HL-60 (cell line): Measurements from ENCODE around the gene RNF220.

Experiments
- GABPA ChIP-seq: IDR thresholded peaks from 2 replicates; pipeline ENCODE4 v1.6.1; 2012; ENCODE audit warnings: low read depth
- SPI1 ChIP-seq: IDR thresholded peaks from 2 replicates; pipeline ENCODE4 v1.6.1; 2012; ENCODE audit warnings: low read depth, mild to moderate bottlenecking, borderline replicate concordance
- TF ChIP-seq, protein P1 (sequence below): IDR thresholded peaks from one replicate; pipeline ENCODE4 v1.5.1; 2011; ENCODE audit warnings: low read length, control low read depth, inconsistent platforms; ENCODE audit not compliant: insufficient read depth
- TF ChIP-seq, protein P2 (sequence below): IDR thresholded peaks from 2 replicates; pipeline ENCODE4 v1.6.1; 2012; ENCODE audit warnings: low read depth; ENCODE audit not compliant: insufficient replicate concordance

DNA sequence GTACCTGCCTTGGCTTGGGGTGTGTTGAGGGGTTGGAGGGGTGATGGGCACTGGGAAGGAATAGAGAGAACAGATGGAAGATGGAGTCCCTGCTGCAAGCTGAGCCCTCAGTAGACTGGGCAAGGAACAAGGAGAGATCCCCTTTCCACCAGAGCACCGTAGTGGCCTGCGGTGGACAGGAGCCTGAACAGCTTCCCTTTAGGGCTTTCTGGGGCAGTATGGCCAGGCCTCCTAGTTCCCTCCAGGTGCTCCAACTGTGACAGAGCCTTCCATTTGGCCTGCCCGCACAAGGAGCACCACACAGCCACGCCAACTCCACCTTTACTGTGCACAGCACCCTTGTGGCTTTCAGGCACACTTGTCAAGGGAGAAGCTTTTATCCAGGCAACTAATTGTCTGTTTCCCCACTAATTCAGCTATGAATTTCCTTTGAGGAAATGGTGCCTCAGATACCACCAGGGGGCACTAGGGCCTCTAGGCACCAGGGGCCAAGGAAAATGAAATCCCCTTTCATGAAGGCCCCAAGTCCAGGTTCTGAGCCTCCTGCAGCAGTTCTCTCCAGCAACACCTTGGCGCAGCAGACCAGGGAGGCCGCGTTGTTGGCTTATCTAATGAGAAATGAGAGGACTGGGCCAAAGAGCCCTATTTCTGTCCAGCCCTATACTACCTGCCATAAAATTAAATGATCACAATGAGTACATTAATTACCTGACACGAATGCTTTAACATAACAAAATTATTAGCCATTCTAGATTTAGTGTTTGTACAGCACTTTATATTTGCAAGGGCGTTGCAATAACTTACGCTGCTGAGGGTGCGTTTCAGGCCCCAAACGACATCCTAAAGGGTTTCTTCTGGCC, 26.9 kb upstream of the RNF220 start:
- TF ChIP-seq SPI1 = no peak; the same call in 1 of the 2 replicates
- no peak for TF ChIP-seq GABPA
- TF ChIP-seq, protein P1, sequence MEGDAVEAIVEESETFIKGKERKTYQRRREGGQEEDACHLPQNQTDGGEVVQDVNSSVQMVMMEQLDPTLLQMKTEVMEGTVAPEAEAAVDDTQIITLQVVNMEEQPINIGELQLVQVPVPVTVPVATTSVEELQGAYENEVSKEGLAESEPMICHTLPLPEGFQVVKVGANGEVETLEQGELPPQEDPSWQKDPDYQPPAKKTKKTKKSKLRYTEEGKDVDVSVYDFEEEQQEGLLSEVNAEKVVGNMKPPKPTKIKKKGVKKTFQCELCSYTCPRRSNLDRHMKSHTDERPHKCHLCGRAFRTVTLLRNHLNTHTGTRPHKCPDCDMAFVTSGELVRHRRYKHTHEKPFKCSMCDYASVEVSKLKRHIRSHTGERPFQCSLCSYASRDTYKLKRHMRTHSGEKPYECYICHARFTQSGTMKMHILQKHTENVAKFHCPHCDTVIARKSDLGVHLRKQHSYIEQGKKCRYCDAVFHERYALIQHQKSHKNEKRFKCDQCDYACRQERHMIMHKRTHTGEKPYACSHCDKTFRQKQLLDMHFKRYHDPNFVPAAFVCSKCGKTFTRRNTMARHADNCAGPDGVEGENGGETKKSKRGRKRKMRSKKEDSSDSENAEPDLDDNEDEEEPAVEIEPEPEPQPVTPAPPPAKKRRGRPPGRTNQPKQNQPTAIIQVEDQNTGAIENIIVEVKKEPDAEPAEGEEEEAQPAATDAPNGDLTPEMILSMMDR = peak; percentile 72
- TF ChIP-seq, protein P2, sequence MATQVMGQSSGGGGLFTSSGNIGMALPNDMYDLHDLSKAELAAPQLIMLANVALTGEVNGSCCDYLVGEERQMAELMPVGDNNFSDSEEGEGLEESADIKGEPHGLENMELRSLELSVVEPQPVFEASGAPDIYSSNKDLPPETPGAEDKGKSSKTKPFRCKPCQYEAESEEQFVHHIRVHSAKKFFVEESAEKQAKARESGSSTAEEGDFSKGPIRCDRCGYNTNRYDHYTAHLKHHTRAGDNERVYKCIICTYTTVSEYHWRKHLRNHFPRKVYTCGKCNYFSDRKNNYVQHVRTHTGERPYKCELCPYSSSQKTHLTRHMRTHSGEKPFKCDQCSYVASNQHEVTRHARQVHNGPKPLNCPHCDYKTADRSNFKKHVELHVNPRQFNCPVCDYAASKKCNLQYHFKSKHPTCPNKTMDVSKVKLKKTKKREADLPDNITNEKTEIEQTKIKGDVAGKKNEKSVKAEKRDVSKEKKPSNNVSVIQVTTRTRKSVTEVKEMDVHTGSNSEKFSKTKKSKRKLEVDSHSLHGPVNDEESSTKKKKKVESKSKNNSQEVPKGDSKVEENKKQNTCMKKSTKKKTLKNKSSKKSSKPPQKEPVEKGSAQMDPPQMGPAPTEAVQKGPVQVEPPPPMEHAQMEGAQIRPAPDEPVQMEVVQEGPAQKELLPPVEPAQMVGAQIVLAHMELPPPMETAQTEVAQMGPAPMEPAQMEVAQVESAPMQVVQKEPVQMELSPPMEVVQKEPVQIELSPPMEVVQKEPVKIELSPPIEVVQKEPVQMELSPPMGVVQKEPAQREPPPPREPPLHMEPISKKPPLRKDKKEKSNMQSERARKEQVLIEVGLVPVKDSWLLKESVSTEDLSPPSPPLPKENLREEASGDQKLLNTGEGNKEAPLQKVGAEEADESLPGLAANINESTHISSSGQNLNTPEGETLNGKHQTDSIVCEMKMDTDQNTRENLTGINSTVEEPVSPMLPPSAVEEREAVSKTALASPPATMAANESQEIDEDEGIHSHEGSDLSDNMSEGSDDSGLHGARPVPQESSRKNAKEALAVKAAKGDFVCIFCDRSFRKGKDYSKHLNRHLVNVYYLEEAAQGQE = no peak
